ENCODE measurements around the gene TMEM135. TPM values are rescaled to one million over a fixed set of nuclear protein-coding genes. Genes with fewer than 3 reads are reported as not detected.

TMEM135 gene
- total and polyA plus RNA-seq, 2 donors (not counting 1 experiment from before 2014, with no cell fraction given) = 2.7 to 19.5 TPM

- TF ChIP-seq CTCF (IDR thresholded peaks at IDR 0.05) (no peak), EZH2 (IDR thresholded peaks at IDR 0.05; ENCODE audit: borderline replicate concordance, insufficient read depth, low read depth, low read length, poor library complexity, severe bottlenecking) (no peak)
- H3K27me3 ChIP-seq (replicated peaks in 1 of 4; ENCODE audit: control extremely low read depth in 1 of 4, control insufficient read depth in 3 of 4, insufficient read depth in 4 of 4, low read length in 3 of 4) = no peaks in the 10 kb centered on the region
- DNase-seq = no peak
Measured at GRCh38 chr11:87030458-87031054, 7.2 kb upstream of the TMEM135 start.

DNA sequence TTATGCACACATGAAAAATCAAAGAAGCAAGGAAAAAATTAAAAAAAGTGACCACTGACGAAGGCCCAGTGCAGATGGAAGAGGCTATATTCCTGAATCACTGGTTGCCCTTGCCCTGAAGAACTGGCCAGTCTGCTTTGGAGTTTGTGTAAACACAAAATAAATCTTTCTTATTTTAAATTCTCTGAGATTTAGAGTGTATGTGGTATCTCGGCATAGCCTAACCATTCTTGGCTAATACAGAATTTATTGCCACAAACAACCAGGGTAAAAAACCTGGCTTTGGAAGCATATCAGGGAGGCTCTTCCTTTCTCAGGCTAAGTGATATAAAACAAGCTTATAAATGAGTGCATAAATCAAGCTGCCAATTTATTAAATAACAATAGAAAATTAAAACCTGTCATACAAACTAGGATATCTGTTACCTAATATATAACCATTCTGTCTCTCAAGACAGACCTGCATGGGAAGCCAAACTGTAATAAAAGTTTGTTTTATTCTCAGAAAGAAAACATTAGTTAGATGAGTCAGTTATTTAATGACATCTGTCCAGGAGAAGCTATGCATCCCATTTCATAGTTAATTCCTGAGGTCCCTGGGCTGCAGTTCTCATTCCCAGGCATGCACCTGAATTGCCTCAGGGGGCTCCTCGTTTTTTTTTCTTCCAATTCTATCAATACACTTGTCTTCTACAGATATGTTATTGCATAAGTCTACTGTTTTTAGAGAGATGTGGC is 6.1 kb upstream of the TMEM135 start:
- H2AFZ ChIP-seq (ENCODE audit: insufficient read depth, low read depth, low read length, poor library complexity, severe bottlenecking) = no peak overlapping the region
- no peak overlapping the region for H3K4me3 Mint-ChIP-seq
- H3K9ac ChIP-seq (ENCODE audit: low read length) = no peak overlapping the region
- H3K27me3 Mint-ChIP-seq = no peaks in the 10 kb centered on the region
- no peaks in the 10 kb centered on the region for H3K9me3 ChIP-seq (ENCODE audit: control extremely low read depth in 1 of 3, control insufficient read depth in 2 of 3, insufficient read depth in 1 of 3, low read length in 2 of 3)
- intact Hi-C loops (cut with micrococcal nuclease) = loop anchor here (10.0 kb wide), 1 partner anchor 53 kb away; no protein-coding TSS in a partner anchor
- WGBS (ENCODE audit: insufficient coverage) = no CpG with 5 or more reads among the region's 3 CpGs
- peaks cover 4 to 9% of the 10 kb centered on the region in 2 donors for H3K4me1 ChIP-seq (ENCODE audit: control insufficient read depth in 2 of 2, insufficient read depth in 2 of 2, low read length in 2 of 2)
- H3K4me3 ChIP-seq (ENCODE audit: control extremely low read depth in 1 of 5, extremely low read depth in 1 of 5, insufficient read depth in 1 of 5, low read depth in 2 of 5, low read length in 4 of 5) = no peak overlapping the region
- H3K27ac Mint-ChIP-seq = no peak overlapping the region
- no peaks in the 10 kb centered on the region for H3K27me3 ChIP-seq (replicated peaks in 1 of 4; ENCODE audit: control extremely low read depth in 1 of 4, control insufficient read depth in 3 of 4, insufficient read depth in 4 of 4, low read length in 3 of 4)
- H3K4me1 Mint-ChIP-seq = peaks cover 10% of the 10 kb centered on the region
- no peaks in the 10 kb centered on the region for H3K79me2 ChIP-seq (ENCODE audit: control insufficient read depth, insufficient read depth, low read length)
- H3K4me2 ChIP-seq (replicated peaks; ENCODE audit: low read depth, low read length, poor library complexity, severe bottlenecking) = no peak overlapping the region
- DNase-seq (no peak), ATAC-seq (ENCODE audit: low read depth) (no peak)
- H3K27ac ChIP-seq (ENCODE audit: low read length in 2 of 2) = no peak overlapping the region
- CTCF ChIA-PET = interaction anchor here (0.7 kb wide), 1 partner anchor 176 kb away, joined by 3 read pairs; no protein-coding TSS in a partner anchor
- POLR2A ChIA-PET = no interaction called here
- H3K9me3 Mint-ChIP-seq (ENCODE audit: insufficient read depth) = no peaks in the 10 kb centered on the region
- TF ChIP-seq EZH2 (IDR thresholded peaks at IDR 0.05; ENCODE audit: borderline replicate concordance, insufficient read depth, low read depth, low read length, poor library complexity, severe bottlenecking) (no peak), CTCF (IDR thresholded peaks at IDR 0.05) (no peak)
- H4K20me1 ChIP-seq (ENCODE audit: control insufficient read depth, insufficient read depth, low read length, poor library complexity, severe bottlenecking) = no peaks in the 10 kb centered on the region
- H3K36me3 ChIP-seq (replicated peaks in 1 of 2; ENCODE audit: control extremely low read depth in 1 of 2, control insufficient read depth in 1 of 2, extremely low read depth in 1 of 2, insufficient read depth in 2 of 2, low read length in 1 of 2) = no peaks in the 10 kb centered on the region

More at GRCh38 chr11:87030458-87031054, 7.2 kb upstream of the TMEM135 start:
- ChIA-PET CTCF (no interaction called here), POLR2A (no interaction called here)
- Mint-ChIP-seq H3K4me3 (peak overlapping the region; percentile 1), H3K27ac (no peak overlapping the region), H3K27me3 (no peaks in the 10 kb centered on the region), H3K9me3 (ENCODE audit: insufficient read depth) (no peaks in the 10 kb centered on the region), H3K4me1 (peaks cover 4% of the 10 kb centered on the region)
- Histone ChIP-seq H4K20me1 (ENCODE audit: control insufficient read depth, insufficient read depth, low read length, poor library complexity, severe bottlenecking) (no peaks in the 10 kb centered on the region), H2AFZ (ENCODE audit: insufficient read depth, low read depth, low read length, poor library complexity, severe bottlenecking) (peak overlapping the region; percentile 27), H3K4me2 (replicated peaks; ENCODE audit: low read depth, low read length, poor library complexity, severe bottlenecking) (peak overlapping the region; percentile 14), H3K4me3 (ENCODE audit: control extremely low read depth in 1 of 5, extremely low read depth in 1 of 5, insufficient read depth in 1 of 5, low read depth in 2 of 5, low read length in 4 of 5) (no peak overlapping the region), H3K4me1 (ENCODE audit: control insufficient read depth in 2 of 2, insufficient read depth in 2 of 2, low read length in 2 of 2) (no peaks in the 10 kb centered on the region), H3K36me3 (replicated peaks in 1 of 2; ENCODE audit: control extremely low read depth in 1 of 2, control insufficient read depth in 1 of 2, extremely low read depth in 1 of 2, insufficient read depth in 2 of 2, low read length in 1 of 2) (no peaks in the 10 kb centered on the region), H3K27ac (ENCODE audit: low read length in 2 of 2) (no peak overlapping the region), H3K9ac (ENCODE audit: low read length) (no peak overlapping the region), H3K9me3 (ENCODE audit: control extremely low read depth in 1 of 3, control insufficient read depth in 2 of 3, insufficient read depth in 1 of 3, low read length in 2 of 3) (no peaks in the 10 kb centered on the region), H3K79me2 (ENCODE audit: control insufficient read depth, insufficient read depth, low read length) (no peaks in the 10 kb centered on the region)
- WGBS (ENCODE audit: insufficient coverage) = 62% methylated on average over 2 of the region's 5 CpGs
- intact Hi-C loops (cut with micrococcal nuclease) = loop anchor here (10.0 kb wide), 1 partner anchor 54 kb away; no protein-coding TSS in a partner anchor
- no peak for ATAC-seq (ENCODE audit: low read depth)
